Pancreas (tissue), 10 donors: ENCODE measurements around the gene C14orf93. TPM values are rescaled to one million over a fixed set of nuclear protein-coding genes. Genes with fewer than 3 reads are reported as not detected.

ENCODE experiments used
- ATAC-seq, 4 donors: fragments of 200-7000 bp; cut with Tn5 transposase; one replicate each; pipeline versions ENCODE4 v1.8.0 to v1.9.1; 2020; ENCODE audit warnings: mild to moderate bottlenecking in 4 of 4, moderate library complexity in 4 of 4
- DNase-seq, 6 donors: peaks; one replicate each; pipeline ENCODE4 v3.0.0-alpha.2; 2020
- FAIRE-seq: peaks from 2 replicates; lab custom pipeline; 2012; peaks lifted over from hg19 to GRCh38; lab: Jason Lieb, UNC
- H3K27ac ChIP-seq, 4 donors: fragments of 200-600 bp; sonication (generic); 1 replicate in 3 of 4; 2 replicates in 1 of 4; pipeline versions ENCODE4 v1.5.0 to v1.8.0; 2020
- H3K27me3 ChIP-seq, 4 donors: fragments of 200-600 bp; one replicate each; pipeline ENCODE4 v1.8.0; 2021
- H3K36me3 ChIP-seq, 3 donors: fragments of 200-600 bp; sonication (generic) in 1 of 3; one replicate each; pipeline versions ENCODE4 v1.5.0 to v1.8.0; 2020 to 2021
- H3K4me1 ChIP-seq, 3 donors: fragments of 200-600 bp; one replicate each; pipeline ENCODE4 v1.8.0; 2021
- H3K4me3 ChIP-seq, 4 donors: fragments of 200-600 bp; sonication (generic) in 2 of 4; one replicate each; pipeline versions ENCODE4 v1.5.0 to v1.8.0; 2020 to 2021
- H3K9me3 ChIP-seq, 4 donors: fragments of 200-600 bp; one replicate each; pipeline ENCODE4 v1.8.0; 2021
- CTCF ChIP-seq, 4 donors: fragments of 200-600 bp; sonication (generic) in 3 of 4; IDR thresholded peaks; one replicate each; pipeline versions ENCODE4 v1.5.0 to v1.8.0; 2021; ENCODE audit warnings: antibody characterized with exemption in 4 of 4
- WGBS, 2 donors: extraction: QIAGEN DNeasy Blood & Tissue Kit; methylation state at CpG; one replicate each; pipeline ENCODE4 v1.1.7; 2013; 5-methylcytosine and 5-hydroxymethylcytosine counted together
- intact Hi-C, 3 donors: fragments of 100-400 bp; cut with DNase I; formaldehyde crosslinking; loops; one replicate each; pipeline versions ENCODE4 v1.11.1 to v1.14.2; 2022
- polyA plus RNA-seq, 2 donors: library from polyadenylated mRNA; stranded (reverse); fragments of 200-250 nt; gene quantifications; one replicate each; pipeline ENCODE4 v1.2.3, GENCODE V29; 2013
- total RNA-seq, 6 donors: library from RNA; stranded (reverse); fragmentation: NEBNext Ultra II Directional in 4 of 6; extraction: Animal tissue kit (Norgen Biotek cat#: 25700) in 4 of 6; gene quantifications; one replicate each; pipeline versions ENCODE4 v1.2.1 to v1.2.4, GENCODE V29; 2021 to 2023
- donor health status: healthy with polysubstance abuse.
- donor health status: DM: no; HTN: no; CAD: no; lungs with moderate emphysema.
- donor health status: DM: no; HTN: no; CAD: no.
- donor health status: control.
- donor health status: control.
- donor health status: Bipolar disorder and iron deficiency.
- donor health status: DM: yes; HTN: yes; CAD: no.
- donor health status: DM: no; HTN: no; CAD: no.
- donor health status: DM: no; HTN: no; CAD: no.
- donor health status: DM: yes; HTN: yes; CAD: no.

The C14orf93 gene
- total and polyA plus RNA-seq, 8 donors, result 4.3 to 11.3 (median 6.5) TPM

GRCh38 chr14:22993517-22993916, 16.4 kb downstream of the C14orf93 start:
- FAIRE-seq, result no peak
- Histone ChIP-seq H3K4me1 (no peaks in the 10 kb centered on the region), H3K27ac (no peak overlapping the region)

GRCh38 chr14:22991852-22992251, 18.1 kb downstream of the C14orf93 start:
- WGBS, 2 donors, result 91 to 96% methylated on average over 8 of the region's 8 CpGs
- FAIRE-seq, result no peak
- ATAC-seq, result no peak
- Histone ChIP-seq H3K27me3 (no peaks in the 10 kb centered on the region), H3K4me3 (no peak overlapping the region), H3K27ac (no peak overlapping the region), H3K4me1 (no peaks in the 10 kb centered on the region), H3K9me3 (no peaks in the 10 kb centered on the region), H3K36me3 (no peaks in the 10 kb centered on the region)
- intact Hi-C loops, result loop anchor here in 1 of 3 donors (10.0 kb wide), 1 partner anchor 63 kb away; the partner anchor contains the start of gene CDH24
- DNase-seq, result no peak
- TF ChIP-seq CTCF (IDR thresholded peaks at IDR 0.05), result no peak

More at GRCh38 chr14:22993517-22993916, 16.4 kb downstream of the C14orf93 start:
- DNase-seq (no peak), ATAC-seq (no peak)
- TF ChIP-seq CTCF (IDR thresholded peaks at IDR 0.05), result no peak
- Histone ChIP-seq H3K4me3 (no peak overlapping the region), H3K36me3 (no peaks in the 10 kb centered on the region), H3K9me3 (no peaks in the 10 kb centered on the region), H3K27me3 (no peaks in the 10 kb centered on the region)
- intact Hi-C loops, result loop anchor here in 1 of 3 donors (10.0 kb wide), 1 partner anchor 61 kb away; the partner anchor contains the start of gene CDH24

- no peak overlapping the region for H3K4me3 ChIP-seq
- no peak for FAIRE-seq
- intact Hi-C loops, result loop anchor here in 2 of 3 donors (2.0 to 5.0 kb wide), 2 partner anchors 70 to 72 kb away; partner anchors contain the start of gene CDH24 (in 1 of the 2)
- no peak for TF ChIP-seq CTCF (IDR thresholded peaks at IDR 0.05)
- no peak for DNase-seq
- H3K27me3 ChIP-seq, result no peaks in the 10 kb centered on the region
- no peak overlapping the region for H3K27ac ChIP-seq
- H3K4me1 ChIP-seq, result peaks cover 0 to 5% (median 0%) of the 10 kb centered on the region in 3 donors
- ATAC-seq, result no peak
- H3K36me3 ChIP-seq, result no peaks in the 10 kb centered on the region
- WGBS, 2 donors, result 71 to 74% methylated on average over 8 of the region's 8 CpGs
- no peaks in the 10 kb centered on the region for H3K9me3 ChIP-seq
Measured at GRCh38 chr14:22987291-22987690, 22.7 kb downstream of the C14orf93 start.

GRCh38 chr14:22986508-22987054, 23.4 kb downstream of the C14orf93 start:
- DNase-seq, result peak; percentile 75 to 92 (median 88)
- no peaks in the 10 kb centered on the region for H3K9me3 ChIP-seq
- intact Hi-C loops, result loop anchor here in 2 of 3 donors (2.0 to 5.0 kb wide), 2 partner anchors 71 to 72 kb away; partner anchors contain the start of gene CDH24 (in 1 of the 2)
- TF ChIP-seq CTCF (IDR thresholded peaks at IDR 0.05), result peak; percentile 76 to 91 (median 84)
- no peaks in the 10 kb centered on the region for H3K27me3 ChIP-seq
- no peak for FAIRE-seq
- 18 to 22% methylated on average over 5 of the region's 5 CpGs for WGBS, 2 donors
- no peak overlapping the region for H3K27ac ChIP-seq
- H3K4me3 ChIP-seq, result no peak overlapping the region
- H3K36me3 ChIP-seq, result no peaks in the 10 kb centered on the region
- peak; percentile 46 to 69 (median 65) for ATAC-seq
- H3K4me1 ChIP-seq, result peaks cover 0 to 5% (median 0%) of the 10 kb centered on the region in 3 donors
